ENCODE data around the gene CRAMP1. TPM values are rescaled to one million over a fixed set of nuclear protein-coding genes. Genes with fewer than 3 reads are reported as not detected.

Gene CRAMP1
- polyA plus RNA-seq, 1 of the 3 experiments (the other 2 are of a cell fraction): 9.5 TPM

- no peak overlapping the region for H2AFZ ChIP-seq (ENCODE audit: low read depth)
- no peak for DNase-seq
- H3K27me3 ChIP-seq (ENCODE audit: insufficient read depth): no peaks in the 10 kb centered on the region
- H3K36me3 ChIP-seq (replicated peaks in 1 of 2; ENCODE audit: control insufficient read depth in 1 of 2, insufficient read depth in 2 of 2, low read length in 1 of 2): peaks cover 0 to 9% of the 10 kb centered on the region in 2 experiments
- H3K9me3 ChIP-seq: no peaks in the 10 kb centered on the region
- H3K9ac ChIP-seq: no peak overlapping the region
- H3F3A ChIP-seq (replicated peaks; ENCODE audit: insufficient read depth): no peaks in the 10 kb centered on the region
- no peaks in the 10 kb centered on the region for H4K20me1 ChIP-seq (ENCODE audit: insufficient read depth)
- no peak overlapping the region for H3K27ac ChIP-seq (ENCODE audit: low read depth in 2 of 2, low read length in 1 of 2)
- H3K79me2 ChIP-seq (ENCODE audit: insufficient read depth): no peaks in the 10 kb centered on the region
- no peaks in the 10 kb centered on the region for H3K9me2 ChIP-seq
- ChIA-PET POLR2A (no interaction called here), CTCF (interaction anchor here (0.6 kb wide), 1 partner anchor 151 kb away, joined by 3 read pairs; no protein-coding TSS in a partner anchor)
- 79% methylated on average over 6 of the region's 7 CpGs for WGBS (ENCODE audit: low lambda C conversion rate)
- H3K4me2 ChIP-seq: no peak overlapping the region
- no peaks in the 10 kb centered on the region for H3K4me1 ChIP-seq (ENCODE audit: control insufficient read depth in 1 of 2, insufficient read depth in 2 of 2, low read depth in 1 of 2, low read length in 1 of 2)
- no peak overlapping the region for H3K4me3 ChIP-seq (ENCODE audit: low read depth in 2 of 2, low read length in 1 of 2)
- TF ChIP-seq EP300 (IDR thresholded peaks at IDR 0.05; ENCODE audit: borderline replicate concordance in 1 of 2, low read depth in 1 of 2, low read length in 1 of 2) (no peak), RCOR1 (IDR thresholded peaks at IDR 0.05; ENCODE audit: low read length) (no peak), TAF1 (IDR thresholded peaks at IDR 0.05; ENCODE audit: borderline replicate concordance, low read depth, low read length) (no peak), RXRA (IDR thresholded peaks at IDR 0.05; ENCODE audit: borderline replicate concordance, low read depth) (no peak), NFIC (IDR thresholded peaks at IDR 0.05; ENCODE audit: borderline replicate concordance) (no peak), FOSL2 (IDR thresholded peaks at IDR 0.05; ENCODE audit: borderline replicate concordance, low read depth) (no peak), CTCF (IDR thresholded peaks at IDR 0.05) (no peak), YY1 (IDR thresholded peaks at IDR 0.05; ENCODE audit: low read depth) (no peak), RFX5 (IDR thresholded peaks at IDR 0.05; ENCODE audit: low read length) (no peak), CHD2 (IDR thresholded peaks at IDR 0.05; ENCODE audit: low read length, partially characterized antibody) (no peak), REST (IDR thresholded peaks at IDR 0.05; ENCODE audit: low read depth, low read length) (no peak), IRF3 (IDR thresholded peaks at IDR 0.05; ENCODE audit: low read depth, low read length) (no peak), MAX (IDR thresholded peaks at IDR 0.05; ENCODE audit: low read depth) (no peak), PBX3 (IDR thresholded peaks at IDR 0.05) (no peak), SIN3A (IDR thresholded peaks at IDR 0.05; ENCODE audit: borderline replicate concordance, low read depth, low read length) (no peak), MEF2A (IDR thresholded peaks at IDR 0.05; ENCODE audit: borderline replicate concordance, low read depth) (no peak), TCF12 (IDR thresholded peaks at IDR 0.05) (no peak), FOXJ3 (CRISPR knock-in tag; IDR thresholded peaks at IDR 0.05) (no peak), GATA2 (CRISPR knock-in tag; IDR thresholded peaks at IDR 0.05) (no peak)
These were observed 39.5 kb upstream of the CRAMP1 start for GRCh38 chr16:1572673-1573072.

Measured in SK-N-SH (cell line).